WTC11 (cell line): ENCODE results near the gene PRKCE. TPM values are rescaled to one million over a fixed set of nuclear protein-coding genes. Genes with fewer than 3 reads are reported as not detected.
"Not testable (repeated sequence)": the region's sequence is repeated elsewhere in the genome, so short reads cannot be mapped to it uniquely, and the experiment has no call there.

Experiments used
- ATAC-seq: fragments of 200-7000 bp; cut with Tn5 transposase; 2 replicates; pipeline ENCODE4 v1.10.0; 2021; ENCODE audit warnings: mild to moderate bottlenecking, moderate library complexity
- CTCF ChIA-PET: fragments of 300-600 bp; sonication (Branson Sonifier 250); formaldehyde crosslinking; loops from one replicate; lab custom pipeline; 2021; ENCODE audit warnings: antibody characterized with exemption; lab: Charles Lee
- POLR2A ChIA-PET: fragments of 350-600 bp; sonication (Branson Sonifier 250); formaldehyde crosslinking; loops from one replicate; lab custom pipeline; 2021; ENCODE audit warnings: antibody characterized with exemption; lab: Charles Lee
- DNase-seq: peaks from one replicate; pipeline ENCODE4 v3.0.0; 2021; ENCODE audit warnings: low spot score
- H3K27ac Mint-ChIP-seq: 2 replicates; pipeline ENCODE4 v1.8.0; 2021; ENCODE audit warnings: mixed read lengths
- H3K27me3 Mint-ChIP-seq: 2 replicates; pipeline ENCODE4 v1.8.0; 2021; ENCODE audit warnings: low read depth, mild to moderate bottlenecking, moderate library complexity, mixed read lengths
- H3K36me3 Mint-ChIP-seq: 2 replicates; pipeline ENCODE4 v1.8.0; 2021; ENCODE audit warnings: mixed read lengths
- H3K4me1 Mint-ChIP-seq: 2 replicates; pipeline ENCODE4 v1.8.0; 2022; ENCODE audit warnings: mixed read lengths
- H3K4me3 Mint-ChIP-seq: 2 replicates; pipeline ENCODE4 v1.8.0; 2021; ENCODE audit warnings: mild to moderate bottlenecking, moderate library complexity, mixed read lengths
- H3K9me3 Mint-ChIP-seq: 2 replicates; pipeline ENCODE4 v1.8.0; 2021; ENCODE audit warnings: mixed read lengths
- E2F4 ChIP-seq: sonication (generic); formaldehyde crosslinking; IDR thresholded peaks from 2 replicates; pipeline ENCODE4 v1.8.1; 2022; ENCODE audit warnings: low read depth, mild to moderate bottlenecking, moderate library complexity, missing genetic modification reagents, borderline replicate concordance
- ERG ChIP-seq: fragments of 250-450 bp; sonication (Bioruptor Pico); IDR thresholded peaks from 2 replicates; pipeline ENCODE4 v1.8.0; 2021; ENCODE audit warnings: mild to moderate bottlenecking
- NFATC4 ChIP-seq: fragments of 250-450 bp; sonication (Bioruptor Pico); IDR thresholded peaks from 2 replicates; pipeline ENCODE4 v1.9.0; 2021; ENCODE audit warnings: mild to moderate bottlenecking
- OVOL2 ChIP-seq: fragments of 250-450 bp; sonication (Bioruptor Pico); IDR thresholded peaks from 2 replicates; pipeline ENCODE4 v1.9.0; 2021; ENCODE audit warnings: mild to moderate bottlenecking, borderline replicate concordance
- RORB ChIP-seq: fragments of 250-450 bp; sonication (Bioruptor Pico); IDR thresholded peaks from 2 replicates; pipeline ENCODE4 v1.9.0; 2021; ENCODE audit warnings: mild to moderate bottlenecking
- SP1 ChIP-seq: sonication (generic); formaldehyde crosslinking; conservative IDR thresholded peaks from 2 replicates; pipeline ENCODE4 v1.8.1; 2022; ENCODE audit warnings: missing genetic modification reagents
- TEAD4 ChIP-seq: sonication (generic); formaldehyde crosslinking; IDR thresholded peaks from 2 replicates; pipeline ENCODE4 v1.8.0; 2022; ENCODE audit warnings: mild to moderate bottlenecking, missing genetic modification reagents
- USF2 ChIP-seq: sonication (generic); formaldehyde crosslinking; IDR thresholded peaks from 2 replicates; pipeline ENCODE4 v1.8.1; 2023; ENCODE audit warnings: mild to moderate bottlenecking, missing genetic modification reagents, moderate library complexity
- ZBTB21 ChIP-seq: sonication (generic); formaldehyde crosslinking; IDR thresholded peaks from 2 replicates; pipeline ENCODE4 v1.8.1; 2023; ENCODE audit warnings: mild to moderate bottlenecking, missing genetic modification reagents, borderline replicate concordance
- ZNF121 ChIP-seq: sonication (generic); formaldehyde crosslinking; IDR thresholded peaks from 2 replicates; pipeline ENCODE4 v1.8.0; 2023; ENCODE audit warnings: missing genetic modification reagents
- ZNF416 ChIP-seq: fragments of 250-450 bp; sonication (Bioruptor Pico); IDR thresholded peaks from 2 replicates; pipeline ENCODE4 v1.9.0; 2021; ENCODE audit warnings: mild to moderate bottlenecking, inconsistent platforms
- total RNA-seq: library from RNA; stranded (reverse); gene quantifications from 3 replicates; pipeline ENCODE4 v1.2.3, GENCODE V29; 2021
- TF ChIP-seq, protein P1 (sequence below): sonication (generic); formaldehyde crosslinking; IDR thresholded peaks from 2 replicates; pipeline ENCODE4 v1.8.1; 2023; ENCODE audit warnings: mild to moderate bottlenecking, missing genetic modification reagents, moderate library complexity
- TF ChIP-seq, protein P2 (sequence below): sonication (generic); formaldehyde crosslinking; IDR thresholded peaks from 2 replicates; pipeline ENCODE4 v1.8.0; 2022; ENCODE audit warnings: missing genetic modification reagents

The PRKCE gene
- total RNA-seq, 1 experiment from 2014 or later: 5.8 TPM

GRCh38 chr2:45692566-45692965, 41.1 kb downstream of the PRKCE start:
- ATAC-seq (no peak), DNase-seq (no peak)
- H3K27me3 Mint-ChIP-seq: no peaks in the 10 kb centered on the region
- ChIA-PET POLR2A (no interaction called here), CTCF (no interaction called here)
- TF ChIP-seq ZNF121 (CRISPR knock-in tag) (no peak), RORB (CRISPR knock-in tag) (no peak), ZNF416 (CRISPR knock-in tag) (no peak), E2F4 (CRISPR knock-in tag) (no peak), TEAD4 (CRISPR knock-in tag) (no peak), ERG (CRISPR knock-in tag) (no peak), ZBTB21 (CRISPR knock-in tag) (no peak), NFATC4 (CRISPR knock-in tag) (no peak), SP1 (CRISPR knock-in tag) (no peak)
- TF ChIP-seq, protein P1, sequence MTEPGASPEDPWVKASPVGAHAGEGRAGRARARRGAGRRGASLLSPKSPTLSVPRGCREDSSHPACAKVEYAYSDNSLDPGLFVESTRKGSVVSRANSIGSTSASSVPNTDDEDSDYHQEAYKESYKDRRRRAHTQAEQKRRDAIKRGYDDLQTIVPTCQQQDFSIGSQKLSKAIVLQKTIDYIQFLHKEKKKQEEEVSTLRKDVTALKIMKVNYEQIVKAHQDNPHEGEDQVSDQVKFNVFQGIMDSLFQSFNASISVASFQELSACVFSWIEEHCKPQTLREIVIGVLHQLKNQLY (CRISPR knock-in tag): no peak
- TF ChIP-seq, protein P2, sequence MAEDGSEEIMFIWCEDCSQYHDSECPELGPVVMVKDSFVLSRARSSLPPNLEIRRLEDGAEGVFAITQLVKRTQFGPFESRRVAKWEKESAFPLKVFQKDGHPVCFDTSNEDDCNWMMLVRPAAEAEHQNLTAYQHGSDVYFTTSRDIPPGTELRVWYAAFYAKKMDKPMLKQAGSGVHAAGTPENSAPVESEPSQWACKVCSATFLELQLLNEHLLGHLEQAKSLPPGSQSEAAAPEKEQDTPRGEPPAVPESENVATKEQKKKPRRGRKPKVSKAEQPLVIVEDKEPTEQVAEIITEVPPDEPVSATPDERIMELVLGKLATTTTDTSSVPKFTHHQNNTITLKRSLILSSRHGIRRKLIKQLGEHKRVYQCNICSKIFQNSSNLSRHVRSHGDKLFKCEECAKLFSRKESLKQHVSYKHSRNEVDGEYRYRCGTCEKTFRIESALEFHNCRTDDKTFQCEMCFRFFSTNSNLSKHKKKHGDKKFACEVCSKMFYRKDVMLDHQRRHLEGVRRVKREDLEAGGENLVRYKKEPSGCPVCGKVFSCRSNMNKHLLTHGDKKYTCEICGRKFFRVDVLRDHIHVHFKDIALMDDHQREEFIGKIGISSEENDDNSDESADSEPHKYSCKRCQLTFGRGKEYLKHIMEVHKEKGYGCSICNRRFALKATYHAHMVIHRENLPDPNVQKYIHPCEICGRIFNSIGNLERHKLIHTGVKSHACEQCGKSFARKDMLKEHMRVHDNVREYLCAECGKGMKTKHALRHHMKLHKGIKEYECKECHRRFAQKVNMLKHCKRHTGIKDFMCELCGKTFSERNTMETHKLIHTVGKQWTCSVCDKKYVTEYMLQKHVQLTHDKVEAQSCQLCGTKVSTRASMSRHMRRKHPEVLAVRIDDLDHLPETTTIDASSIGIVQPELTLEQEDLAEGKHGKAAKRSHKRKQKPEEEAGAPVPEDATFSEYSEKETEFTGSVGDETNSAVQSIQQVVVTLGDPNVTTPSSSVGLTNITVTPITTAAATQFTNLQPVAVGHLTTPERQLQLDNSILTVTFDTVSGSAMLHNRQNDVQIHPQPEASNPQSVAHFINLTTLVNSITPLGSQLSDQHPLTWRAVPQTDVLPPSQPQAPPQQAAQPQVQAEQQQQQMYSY (CRISPR knock-in tag): no peak
- no peak overlapping the region for H3K27ac Mint-ChIP-seq
- H3K4me3 Mint-ChIP-seq: no peak overlapping the region
- H3K4me1 Mint-ChIP-seq: no peaks in the 10 kb centered on the region; the same call in 1 of the 2 replicates
- H3K36me3 Mint-ChIP-seq: no peaks in the 10 kb centered on the region
- no peaks in the 10 kb centered on the region for H3K9me3 Mint-ChIP-seq

DNA sequence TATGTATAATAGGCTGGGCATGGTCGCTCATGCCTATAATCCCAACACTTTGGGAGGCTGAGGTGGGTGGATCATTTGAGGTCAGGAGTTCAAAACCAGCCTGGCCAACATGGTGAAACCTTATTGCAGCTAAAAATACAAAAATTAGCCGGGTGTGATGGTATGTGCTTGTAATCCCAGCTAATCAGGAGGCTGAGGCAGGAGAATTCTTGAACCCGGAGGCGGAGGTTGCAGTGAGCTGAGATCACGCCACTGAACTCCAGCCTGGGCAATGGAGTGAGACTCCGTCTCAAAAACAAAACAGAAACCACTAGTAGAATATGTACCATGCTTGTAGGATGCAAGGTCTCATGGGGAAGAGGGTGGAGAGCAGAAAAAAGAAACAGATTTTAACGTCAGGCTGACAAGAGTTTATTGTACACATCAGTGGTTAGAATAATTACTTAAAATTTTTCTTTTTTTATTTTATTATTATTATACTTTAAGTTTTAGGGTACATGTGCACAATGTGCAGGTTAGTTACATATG, 44.1 kb downstream of the PRKCE start:
- H3K27me3 Mint-ChIP-seq, H3K4me1 Mint-ChIP-seq, H3K4me3 Mint-ChIP-seq, H3K36me3 Mint-ChIP-seq, POLR2A ChIA-PET, ATAC-seq, H3K9me3 Mint-ChIP-seq, CTCF ChIA-PET, DNase-seq, H3K27ac Mint-ChIP-seq: not testable (repeated sequence)

GRCh38 chr2:45696708-45697107, 45.2 kb downstream of the PRKCE start:
- DNase-seq (no peak), ATAC-seq (no peak)
- Mint-ChIP-seq H3K4me1 (peaks cover 8% of the 10 kb centered on the region), H3K36me3 (no peaks in the 10 kb centered on the region), H3K4me3 (no peak overlapping the region), H3K9me3 (no peaks in the 10 kb centered on the region), H3K27me3 (no peaks in the 10 kb centered on the region), H3K27ac (no peak overlapping the region)
- CTCF ChIA-PET: interaction anchor here (1.5 kb wide), 1 partner anchor 82 kb away, joined by 4 read pairs; no protein-coding TSS in a partner anchor
- no peak for TF ChIP-seq OVOL2 (CRISPR knock-in tag)
- peak; percentile 66 for TF ChIP-seq USF2
- POLR2A ChIA-PET: no interaction called here
